ENCODE data around the gene CLEC16A. TPM values are rescaled to one million over a fixed set of nuclear protein-coding genes. Genes with fewer than 3 reads are reported as not detected.

The CLEC16A gene
- total and polyA plus RNA-seq, 2 experiments from 2014 or later, result 9.9 to 24.1 TPM

GRCh38 chr16:10906482-10906881 lies 37.9 kb upstream of the CLEC16A start (continued):
- TF ChIP-seq ZNF462 (CRISPR knock-in tag; IDR thresholded peaks at IDR 0.05), result no peak
- no peak for TF ChIP-seq STAT1 (IDR thresholded peaks at IDR 0.05; ENCODE audit: unreplicated experiment)
- no peak for TF ChIP-seq EZH2 (IDR thresholded peaks at IDR 0.05; ENCODE audit: low read depth, unreplicated experiment)
- no peak for TF ChIP-seq ZNF331 (CRISPR knock-in tag; IDR thresholded peaks at IDR 0.05; ENCODE audit: low read depth)
- no peak for TF ChIP-seq POLR2AphosphoS5 (IDR thresholded peaks at IDR 0.05; ENCODE audit: low read depth)
- no peak for TF ChIP-seq NANOG (IDR thresholded peaks at IDR 0.05; ENCODE audit: borderline replicate concordance)
- TF ChIP-seq, protein P1, sequence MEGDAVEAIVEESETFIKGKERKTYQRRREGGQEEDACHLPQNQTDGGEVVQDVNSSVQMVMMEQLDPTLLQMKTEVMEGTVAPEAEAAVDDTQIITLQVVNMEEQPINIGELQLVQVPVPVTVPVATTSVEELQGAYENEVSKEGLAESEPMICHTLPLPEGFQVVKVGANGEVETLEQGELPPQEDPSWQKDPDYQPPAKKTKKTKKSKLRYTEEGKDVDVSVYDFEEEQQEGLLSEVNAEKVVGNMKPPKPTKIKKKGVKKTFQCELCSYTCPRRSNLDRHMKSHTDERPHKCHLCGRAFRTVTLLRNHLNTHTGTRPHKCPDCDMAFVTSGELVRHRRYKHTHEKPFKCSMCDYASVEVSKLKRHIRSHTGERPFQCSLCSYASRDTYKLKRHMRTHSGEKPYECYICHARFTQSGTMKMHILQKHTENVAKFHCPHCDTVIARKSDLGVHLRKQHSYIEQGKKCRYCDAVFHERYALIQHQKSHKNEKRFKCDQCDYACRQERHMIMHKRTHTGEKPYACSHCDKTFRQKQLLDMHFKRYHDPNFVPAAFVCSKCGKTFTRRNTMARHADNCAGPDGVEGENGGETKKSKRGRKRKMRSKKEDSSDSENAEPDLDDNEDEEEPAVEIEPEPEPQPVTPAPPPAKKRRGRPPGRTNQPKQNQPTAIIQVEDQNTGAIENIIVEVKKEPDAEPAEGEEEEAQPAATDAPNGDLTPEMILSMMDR (conservative IDR thresholded peaks at IDR 0.05; ENCODE audit: low read depth in 2 of 2), result no peak
- TF ChIP-seq ZNF114 (CRISPR knock-in tag; IDR thresholded peaks at IDR 0.05), result no peak
- no peak for TF ChIP-seq EZH2phosphoT487 (IDR thresholded peaks at IDR 0.05; ENCODE audit: unreplicated experiment)
- no peak for TF ChIP-seq ETS1 (IDR thresholded peaks at IDR 0.05)
- no peak for TF ChIP-seq CREB1 (CRISPR knock-in tag; IDR thresholded peaks at IDR 0.05; ENCODE audit: low read depth)
- TF ChIP-seq JUNB (IDR thresholded peaks at IDR 0.05; ENCODE audit: unreplicated experiment), result no peak

All from GM23338 (cell line).